ENCODE measurements around the gene GLCCI1. TPM values are rescaled to one million over a fixed set of nuclear protein-coding genes. Genes with fewer than 3 reads are reported as not detected.
"Not testable (repeated sequence)": the region's sequence is repeated elsewhere in the genome, so short reads cannot be mapped to it uniquely, and the experiment has no call there.

Gene GLCCI1
- total and polyA plus RNA-seq, 4 donors = 1.4 to 5.9 (median 4.3) TPM

DNA sequence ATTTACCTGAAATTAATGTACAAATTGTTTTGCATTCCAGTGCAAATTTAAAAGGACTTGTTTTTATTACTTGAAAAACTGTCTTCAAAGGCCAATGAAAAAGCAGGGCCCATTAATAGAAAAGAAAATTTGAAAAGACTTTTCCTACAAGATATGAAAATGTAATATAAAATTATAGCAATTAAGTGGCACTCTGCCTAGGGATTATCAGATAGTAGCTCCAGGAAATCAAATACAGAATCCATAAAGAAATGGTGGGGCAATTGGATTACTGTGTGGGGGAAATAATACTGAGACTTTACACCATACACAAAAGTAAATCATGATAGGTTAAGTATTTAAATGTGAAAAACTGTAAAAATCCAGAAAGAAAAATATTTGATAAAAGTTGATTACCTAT is 89.7 kb downstream of the GLCCI1 start:
- H3K4me3 ChIP-seq (ENCODE audit: low read depth in 1 of 3, low read length in 3 of 3) = no peak overlapping the region
- no peak overlapping the region for H3K9ac ChIP-seq (ENCODE audit: low read depth in 1 of 2, low read length in 2 of 2)
- H3K9me3 ChIP-seq (ENCODE audit: control insufficient read depth in 4 of 4, low read length in 3 of 4) = no peaks in the 10 kb centered on the region
- H3K4me1 ChIP-seq (ENCODE audit: control insufficient read depth in 4 of 4, insufficient read depth in 4 of 4, low read length in 3 of 4) = no peaks in the 10 kb centered on the region
- no peaks in the 10 kb centered on the region for H3K27me3 ChIP-seq (ENCODE audit: control insufficient read depth in 4 of 4, insufficient read depth in 4 of 4, low read length in 3 of 4)
- H3K27ac ChIP-seq (ENCODE audit: low read depth in 1 of 2, low read length in 2 of 2) = no peak overlapping the region
- DNase-seq (ENCODE audit: low spot score) = no peak
- peaks cover 0 to 17% (median 7%) of the 10 kb centered on the region in 4 donors for H3K36me3 ChIP-seq (ENCODE audit: control insufficient read depth in 4 of 4, insufficient read depth in 3 of 4, low read depth in 1 of 4, low read length in 3 of 4)
- no peak for TF ChIP-seq HNF4G (IDR thresholded peaks at IDR 0.05)
- TF ChIP-seq, protein P1, sequence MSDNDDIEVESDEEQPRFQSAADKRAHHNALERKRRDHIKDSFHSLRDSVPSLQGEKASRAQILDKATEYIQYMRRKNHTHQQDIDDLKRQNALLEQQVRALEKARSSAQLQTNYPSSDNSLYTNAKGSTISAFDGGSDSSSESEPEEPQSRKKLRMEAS (IDR thresholded peaks at IDR 0.05) = no peak

- DNase-seq (ENCODE audit: low spot score) = no peak
- H3K9me3 ChIP-seq (ENCODE audit: control insufficient read depth in 4 of 4, low read length in 3 of 4) = no peaks in the 10 kb centered on the region
- H3K27me3 ChIP-seq (ENCODE audit: control insufficient read depth in 4 of 4, insufficient read depth in 4 of 4, low read length in 3 of 4) = no peaks in the 10 kb centered on the region
- H3K36me3 ChIP-seq (ENCODE audit: control insufficient read depth in 4 of 4, insufficient read depth in 3 of 4, low read depth in 1 of 4, low read length in 3 of 4) = peaks cover 0 to 17% (median 7%) of the 10 kb centered on the region in 4 donors
- H3K9ac ChIP-seq (ENCODE audit: low read depth in 1 of 2, low read length in 2 of 2) = no peak overlapping the region
- no peak overlapping the region for H3K27ac ChIP-seq (ENCODE audit: low read depth in 1 of 2, low read length in 2 of 2)
- H3K4me1 ChIP-seq (ENCODE audit: control insufficient read depth in 4 of 4, insufficient read depth in 4 of 4, low read length in 3 of 4) = no peaks in the 10 kb centered on the region
- TF ChIP-seq SP1 (IDR thresholded peaks at IDR 0.05) (no peak), YY1 (IDR thresholded peaks at IDR 0.05) (no peak), EGR1 (IDR thresholded peaks at IDR 0.05; ENCODE audit: low read depth in 2 of 2) (no peak), TAF1 (conservative IDR thresholded peaks at IDR 0.05) (no peak), RAD21 (IDR thresholded peaks at IDR 0.05) (no peak), JUND (IDR thresholded peaks at IDR 0.05) (no peak), FOXA2 (IDR thresholded peaks at IDR 0.05) (no peak)
- WGBS = 95% methylated on average over 4 of the region's 4 CpGs
- H3K4me3 ChIP-seq (ENCODE audit: low read depth in 1 of 3, low read length in 3 of 3) = no peak overlapping the region
Measured at GRCh38 chr7:8058852-8059251, 90.3 kb downstream of the GLCCI1 start.

- Histone ChIP-seq H3K36me3 (ENCODE audit: control insufficient read depth in 4 of 4, insufficient read depth in 3 of 4, low read depth in 1 of 4, low read length in 3 of 4) (peaks cover 0 to 15% (median 7%) of the 10 kb centered on the region in 4 donors), H3K27ac (ENCODE audit: low read depth in 1 of 2, low read length in 2 of 2) (no peak overlapping the region), H3K27me3 (ENCODE audit: control insufficient read depth in 4 of 4, insufficient read depth in 4 of 4, low read length in 3 of 4) (no peaks in the 10 kb centered on the region), H3K4me3 (ENCODE audit: low read depth in 1 of 3, low read length in 3 of 3) (no peak overlapping the region), H3K9me3 (ENCODE audit: control insufficient read depth in 4 of 4, low read length in 3 of 4) (no peaks in the 10 kb centered on the region), H3K9ac (ENCODE audit: low read depth in 1 of 2, low read length in 2 of 2) (no peak overlapping the region), H3K4me1 (ENCODE audit: control insufficient read depth in 4 of 4, insufficient read depth in 4 of 4, low read length in 3 of 4) (no peaks in the 10 kb centered on the region)
- DNase-seq (ENCODE audit: low spot score) = no peak
- WGBS = 97% methylated on average over 3 of the region's 3 CpGs
- TF ChIP-seq, protein P2, sequence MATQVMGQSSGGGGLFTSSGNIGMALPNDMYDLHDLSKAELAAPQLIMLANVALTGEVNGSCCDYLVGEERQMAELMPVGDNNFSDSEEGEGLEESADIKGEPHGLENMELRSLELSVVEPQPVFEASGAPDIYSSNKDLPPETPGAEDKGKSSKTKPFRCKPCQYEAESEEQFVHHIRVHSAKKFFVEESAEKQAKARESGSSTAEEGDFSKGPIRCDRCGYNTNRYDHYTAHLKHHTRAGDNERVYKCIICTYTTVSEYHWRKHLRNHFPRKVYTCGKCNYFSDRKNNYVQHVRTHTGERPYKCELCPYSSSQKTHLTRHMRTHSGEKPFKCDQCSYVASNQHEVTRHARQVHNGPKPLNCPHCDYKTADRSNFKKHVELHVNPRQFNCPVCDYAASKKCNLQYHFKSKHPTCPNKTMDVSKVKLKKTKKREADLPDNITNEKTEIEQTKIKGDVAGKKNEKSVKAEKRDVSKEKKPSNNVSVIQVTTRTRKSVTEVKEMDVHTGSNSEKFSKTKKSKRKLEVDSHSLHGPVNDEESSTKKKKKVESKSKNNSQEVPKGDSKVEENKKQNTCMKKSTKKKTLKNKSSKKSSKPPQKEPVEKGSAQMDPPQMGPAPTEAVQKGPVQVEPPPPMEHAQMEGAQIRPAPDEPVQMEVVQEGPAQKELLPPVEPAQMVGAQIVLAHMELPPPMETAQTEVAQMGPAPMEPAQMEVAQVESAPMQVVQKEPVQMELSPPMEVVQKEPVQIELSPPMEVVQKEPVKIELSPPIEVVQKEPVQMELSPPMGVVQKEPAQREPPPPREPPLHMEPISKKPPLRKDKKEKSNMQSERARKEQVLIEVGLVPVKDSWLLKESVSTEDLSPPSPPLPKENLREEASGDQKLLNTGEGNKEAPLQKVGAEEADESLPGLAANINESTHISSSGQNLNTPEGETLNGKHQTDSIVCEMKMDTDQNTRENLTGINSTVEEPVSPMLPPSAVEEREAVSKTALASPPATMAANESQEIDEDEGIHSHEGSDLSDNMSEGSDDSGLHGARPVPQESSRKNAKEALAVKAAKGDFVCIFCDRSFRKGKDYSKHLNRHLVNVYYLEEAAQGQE (IDR thresholded peaks at IDR 0.05) = no peak
- TF ChIP-seq HNF4G (IDR thresholded peaks at IDR 0.05) = no peak
- no peak for TF ChIP-seq JUND (IDR thresholded peaks at IDR 0.05)
- no peak for TF ChIP-seq GABPA (IDR thresholded peaks at IDR 0.05 in 1 of 2, conservative IDR thresholded peaks at IDR 0.05 in 1 of 2)
- TF ChIP-seq FOXA2 (IDR thresholded peaks at IDR 0.05) = no peak
- TF ChIP-seq, protein P1 (IDR thresholded peaks at IDR 0.05) = no peak
- no peak for TF ChIP-seq RXRA (IDR thresholded peaks at IDR 0.05)
- no peak for TF ChIP-seq NR2F2 (IDR thresholded peaks at IDR 0.05)
- no peak for TF ChIP-seq TAF1 (conservative IDR thresholded peaks at IDR 0.05)
- TF ChIP-seq, protein P3, sequence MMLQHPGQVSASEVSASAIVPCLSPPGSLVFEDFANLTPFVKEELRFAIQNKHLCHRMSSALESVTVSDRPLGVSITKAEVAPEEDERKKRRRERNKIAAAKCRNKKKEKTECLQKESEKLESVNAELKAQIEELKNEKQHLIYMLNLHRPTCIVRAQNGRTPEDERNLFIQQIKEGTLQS (IDR thresholded peaks at IDR 0.05) = no peak
Measured at GRCh38 chr7:8060241-8060640, 91.6 kb downstream of the GLCCI1 start.

DNA sequence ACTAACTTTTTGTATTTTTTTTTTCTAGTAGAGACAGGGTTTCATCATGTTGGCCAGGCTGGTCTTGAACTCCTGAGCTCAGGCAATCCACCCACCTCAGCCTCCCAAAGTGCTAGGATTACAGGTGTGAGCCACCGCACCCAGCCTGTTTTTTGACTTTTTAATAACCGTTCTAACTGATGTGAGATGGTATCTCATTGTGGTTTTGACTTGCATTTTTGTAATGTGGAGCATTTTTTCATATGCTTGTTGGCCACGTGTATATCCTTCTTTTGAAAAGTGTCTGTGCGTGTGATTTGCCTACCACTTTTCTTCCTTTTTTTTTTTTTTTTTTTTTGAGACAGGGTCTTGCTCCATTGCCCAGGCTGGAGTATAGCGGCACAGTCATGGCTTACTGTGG is 94.7 kb downstream of the GLCCI1 start:
- H3K27me3 ChIP-seq (ENCODE audit: control insufficient read depth in 4 of 4, insufficient read depth in 4 of 4, low read length in 3 of 4); DNase-seq (ENCODE audit: low spot score); H3K4me1 ChIP-seq (ENCODE audit: control insufficient read depth in 4 of 4, insufficient read depth in 4 of 4, low read length in 3 of 4); H3K27ac ChIP-seq (ENCODE audit: low read depth in 1 of 2, low read length in 2 of 2); H3K9ac ChIP-seq (ENCODE audit: low read depth in 1 of 2, low read length in 2 of 2); H3K9me3 ChIP-seq (ENCODE audit: control insufficient read depth in 4 of 4, low read length in 3 of 4); H3K36me3 ChIP-seq (ENCODE audit: control insufficient read depth in 4 of 4, insufficient read depth in 3 of 4, low read depth in 1 of 4, low read length in 3 of 4); H3K4me3 ChIP-seq (ENCODE audit: low read depth in 1 of 3, low read length in 3 of 3): not testable (repeated sequence)
- WGBS = 96% methylated on average over 5 of the region's 5 CpGs

Data from liver (tissue), 9 donors.